Measurements from ENCODE around the gene BCL7A. TPM values are rescaled to one million over a fixed set of nuclear protein-coding genes. Genes with fewer than 3 reads are reported as not detected.

The BCL7A gene
- total and polyA plus RNA-seq, 10 of the 15 experiments (the other 5 are each of a cell fraction or from before 2014, with no cell fraction given): 0.37 to 17.2 (median 11.7) TPM

DNA sequence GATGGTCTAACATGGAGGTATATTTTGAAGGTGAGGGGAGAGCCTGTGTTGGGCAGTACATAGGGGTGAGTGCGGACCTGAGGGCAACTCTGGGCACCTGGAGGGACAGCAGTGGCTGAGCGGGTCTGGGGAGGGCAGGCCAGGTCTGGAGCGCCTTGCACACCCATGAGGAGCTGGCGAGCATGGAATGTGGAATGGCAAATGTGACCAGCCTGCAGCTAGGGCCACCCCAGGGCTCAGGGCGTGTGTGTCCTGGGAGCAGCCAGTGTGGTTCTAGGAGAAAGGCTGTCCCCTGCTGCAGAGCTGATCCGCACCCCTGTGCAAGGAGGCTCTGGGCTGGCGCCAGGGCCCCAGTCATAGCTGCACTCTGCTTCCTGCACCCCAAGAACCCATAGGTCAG lies 24.5 kb downstream of the BCL7A start (continued):
- TF ChIP-seq, protein P1, sequence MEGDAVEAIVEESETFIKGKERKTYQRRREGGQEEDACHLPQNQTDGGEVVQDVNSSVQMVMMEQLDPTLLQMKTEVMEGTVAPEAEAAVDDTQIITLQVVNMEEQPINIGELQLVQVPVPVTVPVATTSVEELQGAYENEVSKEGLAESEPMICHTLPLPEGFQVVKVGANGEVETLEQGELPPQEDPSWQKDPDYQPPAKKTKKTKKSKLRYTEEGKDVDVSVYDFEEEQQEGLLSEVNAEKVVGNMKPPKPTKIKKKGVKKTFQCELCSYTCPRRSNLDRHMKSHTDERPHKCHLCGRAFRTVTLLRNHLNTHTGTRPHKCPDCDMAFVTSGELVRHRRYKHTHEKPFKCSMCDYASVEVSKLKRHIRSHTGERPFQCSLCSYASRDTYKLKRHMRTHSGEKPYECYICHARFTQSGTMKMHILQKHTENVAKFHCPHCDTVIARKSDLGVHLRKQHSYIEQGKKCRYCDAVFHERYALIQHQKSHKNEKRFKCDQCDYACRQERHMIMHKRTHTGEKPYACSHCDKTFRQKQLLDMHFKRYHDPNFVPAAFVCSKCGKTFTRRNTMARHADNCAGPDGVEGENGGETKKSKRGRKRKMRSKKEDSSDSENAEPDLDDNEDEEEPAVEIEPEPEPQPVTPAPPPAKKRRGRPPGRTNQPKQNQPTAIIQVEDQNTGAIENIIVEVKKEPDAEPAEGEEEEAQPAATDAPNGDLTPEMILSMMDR (IDR thresholded peaks at IDR 0.05 in 2 of 3, conservative IDR thresholded peaks at IDR 0.05 in 1 of 3; ENCODE audit: control insufficient read depth in 2 of 3, extremely low read depth in 1 of 3, insufficient read depth in 1 of 3, low read depth in 3 of 3, low read length in 3 of 3): no peak
- no peak for TF ChIP-seq POLR2AphosphoS5 (IDR thresholded peaks at IDR 0.05; ENCODE audit: low read length)

DNA sequence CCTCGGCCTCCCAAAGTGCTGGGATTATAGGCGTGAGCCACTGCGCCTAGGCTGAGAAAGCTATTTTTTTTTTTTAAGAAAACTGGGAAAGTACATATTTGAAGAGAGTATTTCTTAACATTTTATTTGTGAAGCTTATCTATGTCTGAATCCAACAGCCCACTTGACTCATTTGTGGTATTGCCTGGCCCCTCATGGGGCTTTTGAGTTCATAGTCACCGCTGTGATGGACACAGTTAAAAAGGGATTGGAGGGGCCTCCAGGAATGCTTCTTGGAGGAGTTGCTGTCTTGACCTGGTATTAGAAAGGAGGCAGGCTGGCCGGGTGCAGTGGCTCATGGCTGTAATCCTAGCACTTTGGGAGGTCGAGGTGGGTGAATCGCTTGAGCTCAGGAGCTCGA lies 26.5 kb downstream of the BCL7A start:
- H3K9me3 ChIP-seq (replicated peaks; ENCODE audit: control insufficient read depth, insufficient read depth, low read length): no peaks in the 10 kb centered on the region
- no peak overlapping the region for H3K27ac ChIP-seq (ENCODE audit: control insufficient read depth, insufficient read depth)
- POLR2A ChIA-PET: no interaction called here
- FAIRE-seq (no peak), ATAC-seq (no peak), DNase-seq (ENCODE audit: low read depth, low spot score) (no peak)
- WGBS (ENCODE audit: insufficient coverage, insufficient replicate concordance, low lambda C conversion rate, missing lambda C conversion rate): 95% methylated on average over 8 of the region's 8 CpGs
- H3K79me2 ChIP-seq (ENCODE audit: control insufficient read depth, insufficient read depth, low read length): no peaks in the 10 kb centered on the region
- H4K20me1 ChIP-seq (ENCODE audit: control insufficient read depth, insufficient read depth): no peaks in the 10 kb centered on the region
- SMC1A ChIA-PET (ENCODE audit: uncharacterized antibody, unreplicated experiment): no interaction called here
- RAD21 ChIA-PET (ENCODE audit: unreplicated experiment): interaction anchor here (1.2 kb wide), 1 partner anchor 75 kb away, joined by 5 read pairs; no protein-coding TSS in a partner anchor
- H3K4me2 ChIP-seq (ENCODE audit: control insufficient read depth, insufficient read depth): no peak overlapping the region
- no peak overlapping the region for H3K9ac ChIP-seq (ENCODE audit: control insufficient read depth, insufficient read depth, low read length)
- CTCF ChIA-PET: interaction anchor here (1.0 to 2.4 kb wide), 4 partner anchors 11 to 130 kb away, joined by 4 to 15 read pairs (median 6); partner anchors contain the start of gene CFAP251
- H3K4me1 ChIP-seq (ENCODE audit: control insufficient read depth, insufficient read depth, low read length): no peaks in the 10 kb centered on the region
- H3K4me3 ChIP-seq: no peak overlapping the region
- H3K27me3 ChIP-seq (replicated peaks in 1 of 2; ENCODE audit: control insufficient read depth in 2 of 2, insufficient read depth in 2 of 2, low read length in 1 of 2): no peaks in the 10 kb centered on the region; a peak in 1 of 4 replicates
- in situ Hi-C loops (cut with MboI) (no loop called here), intact Hi-C loops (cut with micrococcal nuclease; ENCODE audit: unreplicated experiment) (no loop called here)
- H2AFZ ChIP-seq (ENCODE audit: control insufficient read depth, low read depth, low read length): no peak overlapping the region
- H3K36me3 ChIP-seq (ENCODE audit: control insufficient read depth in 2 of 2, insufficient read depth in 2 of 2, low read length in 1 of 2): no peaks in the 10 kb centered on the region
- BruUV-seq (replicated peaks): no TSS peak
- no peak for TF ChIP-seq ETV6 (conservative IDR thresholded peaks at IDR 0.05 in 1 of 2, IDR thresholded peaks at IDR 0.05 in 1 of 2; ENCODE audit: borderline replicate concordance in 1 of 2, low read depth in 1 of 2)
- TF ChIP-seq POLR2A (IDR thresholded peaks at IDR 0.05; ENCODE audit: low read depth, low read length): no peak
- no peak for TF ChIP-seq ASH2L (IDR thresholded peaks at IDR 0.05; ENCODE audit: borderline replicate concordance, low read depth)
- no peak for TF ChIP-seq KDM1A (IDR thresholded peaks at IDR 0.05; ENCODE audit: borderline replicate concordance)
- TF ChIP-seq SUZ12 (IDR thresholded peaks at IDR 0.05; ENCODE audit: unreplicated experiment): no peak
- TF ChIP-seq, protein P2, sequence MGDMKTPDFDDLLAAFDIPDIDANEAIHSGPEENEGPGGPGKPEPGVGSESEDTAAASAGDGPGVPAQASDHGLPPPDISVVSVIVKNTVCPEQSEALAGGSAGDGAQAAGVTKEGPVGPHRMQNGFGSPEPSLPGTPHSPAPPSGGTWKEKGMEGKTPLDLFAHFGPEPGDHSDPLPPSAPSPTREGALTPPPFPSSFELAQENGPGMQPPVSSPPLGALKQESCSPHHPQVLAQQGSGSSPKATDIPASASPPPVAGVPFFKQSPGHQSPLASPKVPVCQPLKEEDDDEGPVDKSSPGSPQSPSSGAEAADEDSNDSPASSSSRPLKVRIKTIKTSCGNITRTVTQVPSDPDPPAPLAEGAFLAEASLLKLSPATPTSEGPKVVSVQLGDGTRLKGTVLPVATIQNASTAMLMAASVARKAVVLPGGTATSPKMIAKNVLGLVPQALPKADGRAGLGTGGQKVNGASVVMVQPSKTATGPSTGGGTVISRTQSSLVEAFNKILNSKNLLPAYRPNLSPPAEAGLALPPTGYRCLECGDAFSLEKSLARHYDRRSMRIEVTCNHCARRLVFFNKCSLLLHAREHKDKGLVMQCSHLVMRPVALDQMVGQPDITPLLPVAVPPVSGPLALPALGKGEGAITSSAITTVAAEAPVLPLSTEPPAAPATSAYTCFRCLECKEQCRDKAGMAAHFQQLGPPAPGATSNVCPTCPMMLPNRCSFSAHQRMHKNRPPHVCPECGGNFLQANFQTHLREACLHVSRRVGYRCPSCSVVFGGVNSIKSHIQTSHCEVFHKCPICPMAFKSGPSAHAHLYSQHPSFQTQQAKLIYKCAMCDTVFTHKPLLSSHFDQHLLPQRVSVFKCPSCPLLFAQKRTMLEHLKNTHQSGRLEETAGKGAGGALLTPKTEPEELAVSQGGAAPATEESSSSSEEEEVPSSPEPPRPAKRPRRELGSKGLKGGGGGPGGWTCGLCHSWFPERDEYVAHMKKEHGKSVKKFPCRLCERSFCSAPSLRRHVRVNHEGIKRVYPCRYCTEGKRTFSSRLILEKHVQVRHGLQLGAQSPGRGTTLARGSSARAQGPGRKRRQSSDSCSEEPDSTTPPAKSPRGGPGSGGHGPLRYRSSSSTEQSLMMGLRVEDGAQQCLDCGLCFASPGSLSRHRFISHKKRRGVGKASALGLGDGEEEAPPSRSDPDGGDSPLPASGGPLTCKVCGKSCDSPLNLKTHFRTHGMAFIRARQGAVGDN (IDR thresholded peaks at IDR 0.05): no peak
- no peak for TF ChIP-seq NBN (IDR thresholded peaks at IDR 0.05)
- no peak for TF ChIP-seq IKZF1 (conservative IDR thresholded peaks at IDR 0.05)
- TF ChIP-seq, protein P3, sequence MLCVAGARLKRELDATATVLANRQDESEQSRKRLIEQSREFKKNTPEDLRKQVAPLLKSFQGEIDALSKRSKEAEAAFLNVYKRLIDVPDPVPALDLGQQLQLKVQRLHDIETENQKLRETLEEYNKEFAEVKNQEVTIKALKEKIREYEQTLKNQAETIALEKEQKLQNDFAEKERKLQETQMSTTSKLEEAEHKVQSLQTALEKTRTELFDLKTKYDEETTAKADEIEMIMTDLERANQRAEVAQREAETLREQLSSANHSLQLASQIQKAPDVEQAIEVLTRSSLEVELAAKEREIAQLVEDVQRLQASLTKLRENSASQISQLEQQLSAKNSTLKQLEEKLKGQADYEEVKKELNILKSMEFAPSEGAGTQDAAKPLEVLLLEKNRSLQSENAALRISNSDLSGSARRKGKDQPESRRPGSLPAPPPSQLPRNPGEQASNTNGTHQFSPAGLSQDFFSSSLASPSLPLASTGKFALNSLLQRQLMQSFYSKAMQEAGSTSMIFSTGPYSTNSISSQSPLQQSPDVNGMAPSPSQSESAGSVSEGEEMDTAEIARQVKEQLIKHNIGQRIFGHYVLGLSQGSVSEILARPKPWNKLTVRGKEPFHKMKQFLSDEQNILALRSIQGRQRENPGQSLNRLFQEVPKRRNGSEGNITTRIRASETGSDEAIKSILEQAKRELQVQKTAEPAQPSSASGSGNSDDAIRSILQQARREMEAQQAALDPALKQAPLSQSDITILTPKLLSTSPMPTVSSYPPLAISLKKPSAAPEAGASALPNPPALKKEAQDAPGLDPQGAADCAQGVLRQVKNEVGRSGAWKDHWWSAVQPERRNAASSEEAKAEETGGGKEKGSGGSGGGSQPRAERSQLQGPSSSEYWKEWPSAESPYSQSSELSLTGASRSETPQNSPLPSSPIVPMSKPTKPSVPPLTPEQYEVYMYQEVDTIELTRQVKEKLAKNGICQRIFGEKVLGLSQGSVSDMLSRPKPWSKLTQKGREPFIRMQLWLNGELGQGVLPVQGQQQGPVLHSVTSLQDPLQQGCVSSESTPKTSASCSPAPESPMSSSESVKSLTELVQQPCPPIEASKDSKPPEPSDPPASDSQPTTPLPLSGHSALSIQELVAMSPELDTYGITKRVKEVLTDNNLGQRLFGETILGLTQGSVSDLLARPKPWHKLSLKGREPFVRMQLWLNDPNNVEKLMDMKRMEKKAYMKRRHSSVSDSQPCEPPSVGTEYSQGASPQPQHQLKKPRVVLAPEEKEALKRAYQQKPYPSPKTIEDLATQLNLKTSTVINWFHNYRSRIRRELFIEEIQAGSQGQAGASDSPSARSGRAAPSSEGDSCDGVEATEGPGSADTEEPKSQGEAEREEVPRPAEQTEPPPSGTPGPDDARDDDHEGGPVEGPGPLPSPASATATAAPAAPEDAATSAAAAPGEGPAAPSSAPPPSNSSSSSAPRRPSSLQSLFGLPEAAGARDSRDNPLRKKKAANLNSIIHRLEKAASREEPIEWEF (IDR thresholded peaks at IDR 0.05; ENCODE audit: insufficient replicate concordance, low read depth, low read length): no peak
- TF ChIP-seq PAX8 (IDR thresholded peaks at IDR 0.05): no peak

Measured in GM12878 (cell line).